Right lobe of liver (tissue), 4 donors: ENCODE results near the gene STK4.

Source experiments
- POLR2A ChIP-seq: fragments of 450-650 bp; IDR thresholded peaks from one replicate; pipeline ENCODE4 v1.6.1; 2017; ENCODE audit warnings: antibody characterized with exemption, mild to moderate bottlenecking
- TF ChIP-seq, protein P1 (sequence below), 4 donors: fragments of 200-600 bp in 3 of 4; fragments of 450-650 bp in 1 of 4; IDR thresholded peaks; one replicate each; pipeline versions ENCODE4 v1.5.1 to v1.8.0; 2016 to 2022; ENCODE audit warnings: antibody characterized with exemption in 4 of 4, mild to moderate bottlenecking in 2 of 4
- donor health status: DM: no; HTN: no; CAD: no.
- donor health status: DM: no; HTN: no; CAD: no.
- donor health status: DM: no; HTN: yes; CAD: no.

DNA sequence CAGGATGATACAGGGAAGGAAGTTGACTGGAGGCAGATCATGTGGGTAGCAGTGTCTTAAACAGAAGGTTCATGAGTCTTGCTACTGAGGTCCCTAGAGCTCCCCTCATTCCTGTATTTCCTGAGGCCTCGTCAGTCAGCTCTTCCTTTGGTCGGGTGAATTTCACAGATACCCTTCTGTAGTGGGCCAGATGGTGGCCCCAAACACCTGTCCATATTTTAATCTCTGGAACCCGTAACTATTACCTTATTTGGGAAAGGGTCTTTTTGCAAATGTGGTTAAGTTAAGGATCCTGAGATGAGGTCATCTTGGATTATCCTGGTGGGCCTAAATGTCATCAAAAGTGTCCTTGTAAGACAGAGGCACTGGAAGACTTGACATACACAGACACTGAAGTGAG, 125.1 kb downstream of the STK4 start:
- TF ChIP-seq, protein P1, sequence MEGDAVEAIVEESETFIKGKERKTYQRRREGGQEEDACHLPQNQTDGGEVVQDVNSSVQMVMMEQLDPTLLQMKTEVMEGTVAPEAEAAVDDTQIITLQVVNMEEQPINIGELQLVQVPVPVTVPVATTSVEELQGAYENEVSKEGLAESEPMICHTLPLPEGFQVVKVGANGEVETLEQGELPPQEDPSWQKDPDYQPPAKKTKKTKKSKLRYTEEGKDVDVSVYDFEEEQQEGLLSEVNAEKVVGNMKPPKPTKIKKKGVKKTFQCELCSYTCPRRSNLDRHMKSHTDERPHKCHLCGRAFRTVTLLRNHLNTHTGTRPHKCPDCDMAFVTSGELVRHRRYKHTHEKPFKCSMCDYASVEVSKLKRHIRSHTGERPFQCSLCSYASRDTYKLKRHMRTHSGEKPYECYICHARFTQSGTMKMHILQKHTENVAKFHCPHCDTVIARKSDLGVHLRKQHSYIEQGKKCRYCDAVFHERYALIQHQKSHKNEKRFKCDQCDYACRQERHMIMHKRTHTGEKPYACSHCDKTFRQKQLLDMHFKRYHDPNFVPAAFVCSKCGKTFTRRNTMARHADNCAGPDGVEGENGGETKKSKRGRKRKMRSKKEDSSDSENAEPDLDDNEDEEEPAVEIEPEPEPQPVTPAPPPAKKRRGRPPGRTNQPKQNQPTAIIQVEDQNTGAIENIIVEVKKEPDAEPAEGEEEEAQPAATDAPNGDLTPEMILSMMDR (IDR thresholded peaks at IDR 0.05), result no peak
- no peak for TF ChIP-seq POLR2A
